HG02884 (cell line): ENCODE data around the gene AP2B1.

Experiments used
- ATAC-seq: cut with Tn5 transposase; IDR thresholded peaks from one replicate; pipeline ENCODE4 v1.9.1; 2021; ENCODE audit warnings: mild to moderate bottlenecking, moderate library complexity; ENCODE audit not compliant: unreplicated experiment

The AP2B1 gene

GRCh38 chr17:35621768-35622167 lies 34.6 kb downstream of the AP2B1 start:
- no peak for ATAC-seq

GRCh38 chr17:35627417-35627816 lies 40.3 kb downstream of the AP2B1 start:
- no peak for ATAC-seq

GRCh38 chr17:35630530-35631148 lies 43.5 kb downstream of the AP2B1 start:
- ATAC-seq: no peak

GRCh38 chr17:35641032-35641431 lies 53.9 kb downstream of the AP2B1 start:
- ATAC-seq: no peak

GRCh38 chr17:35645923-35646322 lies 58.8 kb downstream of the AP2B1 start:
- no peak for ATAC-seq

GRCh38 chr17:35651467-35651866 lies 64.3 kb downstream of the AP2B1 start:
- ATAC-seq: no peak

- no peak for ATAC-seq
Observed at GRCh38 chr17:35653619-35654361, 66.7 kb downstream of the AP2B1 start.

- ATAC-seq: no peak
Observed at GRCh38 chr17:35655303-35655702, 68.2 kb downstream of the AP2B1 start.

GRCh38 chr17:35660902-35661301 lies 73.8 kb downstream of the AP2B1 start:
- ATAC-seq: no peak

- no peak for ATAC-seq
Observed at GRCh38 chr17:35664685-35665084, 77.6 kb downstream of the AP2B1 start.

- ATAC-seq: no peak
Observed at GRCh38 chr17:35665662-35666061, 78.5 kb downstream of the AP2B1 start.

- ATAC-seq: no peak
Observed at GRCh38 chr17:35666070-35666469, 78.9 kb downstream of the AP2B1 start.

- ATAC-seq: no peak
Observed at GRCh38 chr17:35666967-35667532, 79.9 kb downstream of the AP2B1 start.

- ATAC-seq: no peak
Observed at GRCh38 chr17:35668802-35669201, 81.7 kb downstream of the AP2B1 start.

GRCh38 chr17:35674552-35674951 lies 87.4 kb downstream of the AP2B1 start:
- ATAC-seq: no peak

GRCh38 chr17:35676441-35676840 lies 89.3 kb downstream of the AP2B1 start:
- ATAC-seq: no peak

- no peak for ATAC-seq
Observed at GRCh38 chr17:35679007-35679682, 92.0 kb downstream of the AP2B1 start.

- ATAC-seq: no peak
Observed at GRCh38 chr17:35683591-35683990, 96.5 kb downstream of the AP2B1 start.

GRCh38 chr17:35684055-35684802 lies 97.1 kb downstream of the AP2B1 start:
- no peak for ATAC-seq

GRCh38 chr17:35692512-35693210 lies 105.5 kb downstream of the AP2B1 start:
- ATAC-seq: no peak
